ENCODE measurements around the gene TRAF7. TPM values are rescaled to one million over a fixed set of nuclear protein-coding genes. Genes with fewer than 3 reads are reported as not detected.

Gene TRAF7
- total and polyA plus RNA-seq, 2 donors (not counting 1 experiment from before 2014, with no cell fraction given): 46.1 to 50.9 TPM

- peaks cover 69% of the 10 kb centered on the region for H3K4me1 Mint-ChIP-seq
Observed at GRCh38 chr16:2155977-2156848, 631 bp downstream of the TRAF7 start.

More at GRCh38 chr16:2155977-2156848, 631 bp downstream of the TRAF7 start:
- ATAC-seq (ENCODE audit: low read depth): no peak
- ChIA-PET POLR2A (interaction anchor here (0.6 to 1.8 kb wide), 19 partner anchors 10 to 531 kb away, joined by 3 to 16 read pairs (median 4); partner anchors contain the start of genes ATP6V0C, ECI1, MLST8 and MSRB1), CTCF (interaction anchor here (1.0 to 5.9 kb wide), 11 partner anchors 9 to 152 kb away, joined by 3 to 72 read pairs (median 6); partner anchors contain the start of genes E4F1, NHERF2, NTHL1 and TSC2)
- intact Hi-C loops (cut with micrococcal nuclease): loop anchor here (1.0 to 10.0 kb wide), 15 partner anchors 15 to 749 kb away; partner anchors contain the start of genes ATP6V0C, E4F1, ECI1 and MLST8
- peaks cover 42 to 73% of the 10 kb centered on the region in 2 donors for H3K4me1 ChIP-seq (ENCODE audit: control insufficient read depth in 2 of 2, insufficient read depth in 2 of 2, low read length in 2 of 2)
- Mint-ChIP-seq H3K27ac (peak overlapping the region; percentile 81), H3K4me3 (peak overlapping the region; percentile 93), H3K27me3 (no peaks in the 10 kb centered on the region), H3K9me3 (ENCODE audit: insufficient read depth) (no peaks in the 10 kb centered on the region)
- no peak for TF ChIP-seq CTCF (IDR thresholded peaks at IDR 0.05)
- TF ChIP-seq EZH2 (IDR thresholded peaks at IDR 0.05; ENCODE audit: borderline replicate concordance, insufficient read depth, low read depth, low read length, poor library complexity, severe bottlenecking): no peak
- peak overlapping the region; percentile 58 for H2AFZ ChIP-seq (ENCODE audit: insufficient read depth, low read depth, low read length, poor library complexity, severe bottlenecking)
- H3K9me3 ChIP-seq (ENCODE audit: control extremely low read depth in 1 of 3, control insufficient read depth in 2 of 3, insufficient read depth in 1 of 3, low read length in 2 of 3): no peaks in the 10 kb centered on the region
- H3K27me3 ChIP-seq (replicated peaks in 1 of 4; ENCODE audit: control extremely low read depth in 1 of 4, control insufficient read depth in 3 of 4, insufficient read depth in 4 of 4, low read length in 3 of 4): no peaks in the 10 kb centered on the region
- peak overlapping the region; percentile 69 for H3K9ac ChIP-seq (ENCODE audit: low read length)
- peaks cover 0 to 18% of the 10 kb centered on the region in 2 experiments for H3K36me3 ChIP-seq (replicated peaks in 1 of 2; ENCODE audit: control extremely low read depth in 1 of 2, control insufficient read depth in 1 of 2, extremely low read depth in 1 of 2, insufficient read depth in 2 of 2, low read length in 1 of 2)
- peak overlapping the region; percentile 37 to 71 (median 62) for H3K4me3 ChIP-seq (ENCODE audit: control extremely low read depth in 1 of 5, extremely low read depth in 1 of 5, insufficient read depth in 1 of 5, low read depth in 2 of 5, low read length in 4 of 5)
- peaks cover 91% of the 10 kb centered on the region for H3K79me2 ChIP-seq (ENCODE audit: control insufficient read depth, insufficient read depth, low read length)
- peak overlapping the region; percentile 23 to 68 for H3K27ac ChIP-seq (ENCODE audit: low read length in 2 of 2)
- WGBS (ENCODE audit: insufficient coverage): 10% methylated on average over 44 of the region's 47 CpGs
- no peak for DNase-seq
- peaks cover 84% of the 10 kb centered on the region for H4K20me1 ChIP-seq (ENCODE audit: control insufficient read depth, insufficient read depth, low read length, poor library complexity, severe bottlenecking)
- H3K4me2 ChIP-seq (replicated peaks; ENCODE audit: low read depth, low read length, poor library complexity, severe bottlenecking): peak overlapping the region; percentile 86
